H1 (cell line): Measurements from ENCODE around the gene KDM8. TPM values are rescaled to one million over a fixed set of nuclear protein-coding genes. Genes with fewer than 3 reads are reported as not detected.

Experiments
- CTCF ChIP-seq, 3 experiments: IDR thresholded peaks; 1 replicate in 2 of 3; 2 replicates in 1 of 3; pipeline versions ENCODE4 v1.5.1 to v1.6.1; 2011; ENCODE audit warnings: low read length in 3 of 3, mild to moderate bottlenecking in 3 of 3, inconsistent platforms in 2 of 3, low read depth in 1 of 3, moderate library complexity in 1 of 3; ENCODE audit not compliant: insufficient read depth in 1 of 3; ENCODE audit errors: control extremely low read depth in 1 of 3
- GTF2F1 ChIP-seq: IDR thresholded peaks from 2 replicates; pipeline ENCODE4 v1.6.1; 2012; ENCODE audit warnings: low read depth, low read length, improper control_type of control experiment, borderline replicate concordance
- JUN ChIP-seq: IDR thresholded peaks from 2 replicates; pipeline ENCODE4 v1.6.1; 2011; ENCODE audit warnings: low read depth, mild to moderate bottlenecking, improper control_type of control experiment, low read length
- POLR2AphosphoS5 ChIP-seq: IDR thresholded peaks from 2 replicates; pipeline ENCODE4 v1.6.1; 2011; ENCODE audit warnings: low read depth, low read length
- polyA plus RNA-seq, 7 experiments: library from polyadenylated mRNA; depleted of rRNA in 3 of 7; stranded (reverse) in 5 of 7; unstranded in 2 of 7; fragments of >200 nt in 5 of 7; fragments of 200-250 nt in 2 of 7; gene quantifications; 1 replicate in 5 of 7; 2 replicates in 1 of 7; 4 replicates in 1 of 7; pipeline versions ENCODE4 v1.2.1 to v1.2.3, GENCODE V29; 2011 to 2013; ENCODE audit warnings: missing spikeins in 2 of 7, mixed read lengths in 2 of 7
- total RNA-seq: library from RNA; stranded (reverse); fragmentation: NEBNext Ultra II Directional; extraction: Animal tissue kit (Norgen Biotek cat#: 25700); gene quantifications from 2 replicates; pipeline ENCODE4 v1.2.1, GENCODE V29; 2021
- TF ChIP-seq, protein P1 (sequence below): IDR thresholded peaks from 2 replicates; pipeline ENCODE4 v1.6.1; 2012; ENCODE audit warnings: inconsistent platforms

KDM8 gene
- total and polyA plus RNA-seq, 2 of the 8 experiments (the other 6 are each of a cell fraction or from before 2014, with no cell fraction given), result 10.3 to 12.8 TPM

GRCh38 chr16:27254262-27254811 lies 51.0 kb downstream of the KDM8 start (continued):
- TF ChIP-seq CTCF (IDR thresholded peaks at IDR 0.05; ENCODE audit: control extremely low read depth in 1 of 3, insufficient read depth in 1 of 3, low read depth in 1 of 3, low read length in 3 of 3) (no peak), POLR2AphosphoS5 (no peak), JUN (no peak), GTF2F1 (no peak)
- TF ChIP-seq, protein P1, sequence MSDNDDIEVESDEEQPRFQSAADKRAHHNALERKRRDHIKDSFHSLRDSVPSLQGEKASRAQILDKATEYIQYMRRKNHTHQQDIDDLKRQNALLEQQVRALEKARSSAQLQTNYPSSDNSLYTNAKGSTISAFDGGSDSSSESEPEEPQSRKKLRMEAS, result no peak
